ENCODE measurements around the gene ATP8B4. TPM values are rescaled to one million over a fixed set of nuclear protein-coding genes. Genes with fewer than 3 reads are reported as not detected.

The ATP8B4 gene
- total RNA-seq, 1 experiment from 2014 or later, result 0.04 TPM

GRCh38 chr15:50061503-50061902, 57.5 kb downstream of the ATP8B4 start:
- no peak for DNase-seq (ENCODE audit: low spot score)

GRCh38 chr15:50059883-50060282, 59.1 kb downstream of the ATP8B4 start:
- no peak for DNase-seq (ENCODE audit: low spot score)

- DNase-seq (ENCODE audit: low spot score), result no peak
Measured at GRCh38 chr15:50059203-50059772, 59.7 kb downstream of the ATP8B4 start.

- DNase-seq (ENCODE audit: low spot score), result peak; percentile 81
Measured at GRCh38 chr15:50057905-50058639, 61.0 kb downstream of the ATP8B4 start.

GRCh38 chr15:50057196-50057595, 61.8 kb downstream of the ATP8B4 start:
- no peak for DNase-seq (ENCODE audit: low spot score)

- DNase-seq (ENCODE audit: low spot score), result no peak
Measured at GRCh38 chr15:50055750-50056157, 63.3 kb downstream of the ATP8B4 start.

- DNase-seq (ENCODE audit: low spot score), result peak; percentile 31
Measured at GRCh38 chr15:50055332-50055731, 63.7 kb downstream of the ATP8B4 start.

- no peak for DNase-seq (ENCODE audit: low spot score)
Measured at GRCh38 chr15:50053055-50053856, 65.8 kb downstream of the ATP8B4 start.

- peak; percentile 66 for DNase-seq (ENCODE audit: low spot score)
Measured at GRCh38 chr15:50051811-50052419, 67.1 kb downstream of the ATP8B4 start.

GRCh38 chr15:50050986-50051743, 67.9 kb downstream of the ATP8B4 start:
- no peak for DNase-seq (ENCODE audit: low spot score)

- peak; percentile 4 for DNase-seq (ENCODE audit: low spot score)
Measured at GRCh38 chr15:50049871-50050270, 69.2 kb downstream of the ATP8B4 start.

- DNase-seq (ENCODE audit: low spot score), result no peak
Measured at GRCh38 chr15:50046867-50047266, 72.2 kb downstream of the ATP8B4 start.

- no peak for DNase-seq (ENCODE audit: low spot score)
Measured at GRCh38 chr15:50046159-50046558, 72.9 kb downstream of the ATP8B4 start.

- DNase-seq (ENCODE audit: low spot score), result no peak
Measured at GRCh38 chr15:50044904-50045303, 74.1 kb downstream of the ATP8B4 start.

- DNase-seq (ENCODE audit: low spot score), result no peak
Measured at GRCh38 chr15:50044406-50044805, 74.6 kb downstream of the ATP8B4 start.

- no peak for DNase-seq (ENCODE audit: low spot score)
Measured at GRCh38 chr15:50042775-50043174, 76.3 kb downstream of the ATP8B4 start.

GRCh38 chr15:50030456-50030855, 88.6 kb downstream of the ATP8B4 start:
- no peak for DNase-seq (ENCODE audit: low spot score)

GRCh38 chr15:50028326-50028725, 90.7 kb downstream of the ATP8B4 start:
- DNase-seq (ENCODE audit: low spot score), result no peak

GRCh38 chr15:50024281-50024680, 94.8 kb downstream of the ATP8B4 start:
- DNase-seq (ENCODE audit: low spot score), result no peak

GRCh38 chr15:50018491-50018890, 100.5 kb downstream of the ATP8B4 start:
- DNase-seq (ENCODE audit: low spot score), result no peak

- no peak for DNase-seq (ENCODE audit: low spot score)
Measured at GRCh38 chr15:50017522-50017921, 101.5 kb downstream of the ATP8B4 start.

GRCh38 chr15:50016951-50017350, 102.1 kb downstream of the ATP8B4 start:
- no peak for DNase-seq (ENCODE audit: low spot score)

Measured in H4 (cell line).